Measurements from ENCODE around the gene MVB12B. TPM values are rescaled to one million over a fixed set of nuclear protein-coding genes. Genes with fewer than 3 reads are reported as not detected.

The MVB12B gene
- total RNA-seq, 1 experiment from 2014 or later: 7.2 TPM

GRCh38 chr9:126331964-126332748, 5.5 kb downstream of the MVB12B start:
- Histone ChIP-seq H3K27me3 (ENCODE audit: control insufficient read depth, insufficient read depth, low read length) (peaks cover 5% of the 10 kb centered on the region), H3K36me3 (replicated peaks; ENCODE audit: control insufficient read depth, insufficient read depth, low read length) (no peaks in the 10 kb centered on the region), H3K4me3 (ENCODE audit: insufficient read depth, low read depth, low read length) (no peak overlapping the region)
- DNase-seq: no peak

GRCh38 chr9:126334721-126335621, 8.3 kb downstream of the MVB12B start:
- DNase-seq: no peak
- no peaks in the 10 kb centered on the region for H3K36me3 ChIP-seq (replicated peaks; ENCODE audit: control insufficient read depth, insufficient read depth, low read length)
- H3K27me3 ChIP-seq (ENCODE audit: control insufficient read depth, insufficient read depth, low read length): no peaks in the 10 kb centered on the region
- no peak overlapping the region for H3K4me3 ChIP-seq (ENCODE audit: insufficient read depth, low read depth, low read length)

GRCh38 chr9:126335837-126336735, 9.5 kb downstream of the MVB12B start:
- Histone ChIP-seq H3K27me3 (ENCODE audit: control insufficient read depth, insufficient read depth, low read length) (no peaks in the 10 kb centered on the region), H3K4me3 (ENCODE audit: insufficient read depth, low read depth, low read length) (no peak overlapping the region), H3K36me3 (replicated peaks; ENCODE audit: control insufficient read depth, insufficient read depth, low read length) (no peaks in the 10 kb centered on the region)
- peak; percentile 71 for DNase-seq

GRCh38 chr9:126336736-126337325, 10.2 kb downstream of the MVB12B start:
- H3K36me3 ChIP-seq (replicated peaks; ENCODE audit: control insufficient read depth, insufficient read depth, low read length): no peaks in the 10 kb centered on the region
- H3K4me3 ChIP-seq (ENCODE audit: insufficient read depth, low read depth, low read length): no peak overlapping the region
- H3K27me3 ChIP-seq (ENCODE audit: control insufficient read depth, insufficient read depth, low read length): no peaks in the 10 kb centered on the region
- DNase-seq: no peak

- Histone ChIP-seq H3K27me3 (ENCODE audit: control insufficient read depth, insufficient read depth, low read length) (no peaks in the 10 kb centered on the region), H3K4me3 (ENCODE audit: insufficient read depth, low read depth, low read length) (no peak overlapping the region), H3K36me3 (replicated peaks; ENCODE audit: control insufficient read depth, insufficient read depth, low read length) (no peaks in the 10 kb centered on the region)
- DNase-seq: peak; percentile 64
Measured at GRCh38 chr9:126337729-126338372, 11.2 kb downstream of the MVB12B start.

- H3K27me3 ChIP-seq (ENCODE audit: control insufficient read depth, insufficient read depth, low read length): no peaks in the 10 kb centered on the region
- no peaks in the 10 kb centered on the region for H3K36me3 ChIP-seq (replicated peaks; ENCODE audit: control insufficient read depth, insufficient read depth, low read length)
- no peak overlapping the region for H3K4me3 ChIP-seq (ENCODE audit: insufficient read depth, low read depth, low read length)
- no peak for DNase-seq
Measured at GRCh38 chr9:126338945-126339344, 12.3 kb downstream of the MVB12B start.

GRCh38 chr9:126341426-126341825, 14.8 kb downstream of the MVB12B start:
- Histone ChIP-seq H3K4me3 (ENCODE audit: insufficient read depth, low read depth, low read length) (no peak overlapping the region), H3K36me3 (replicated peaks; ENCODE audit: control insufficient read depth, insufficient read depth, low read length) (no peaks in the 10 kb centered on the region), H3K27me3 (ENCODE audit: control insufficient read depth, insufficient read depth, low read length) (no peaks in the 10 kb centered on the region)
- DNase-seq: no peak

- no peak for DNase-seq
- H3K4me3 ChIP-seq (ENCODE audit: insufficient read depth, low read depth, low read length): no peak overlapping the region
- H3K36me3 ChIP-seq (replicated peaks; ENCODE audit: control insufficient read depth, insufficient read depth, low read length): no peaks in the 10 kb centered on the region
- no peaks in the 10 kb centered on the region for H3K27me3 ChIP-seq (ENCODE audit: control insufficient read depth, insufficient read depth, low read length)
Measured at GRCh38 chr9:126341902-126342301, 15.3 kb downstream of the MVB12B start.

GRCh38 chr9:126342621-126343031, 16.0 kb downstream of the MVB12B start:
- Histone ChIP-seq H3K4me3 (ENCODE audit: insufficient read depth, low read depth, low read length) (no peak overlapping the region), H3K36me3 (replicated peaks; ENCODE audit: control insufficient read depth, insufficient read depth, low read length) (no peaks in the 10 kb centered on the region), H3K27me3 (ENCODE audit: control insufficient read depth, insufficient read depth, low read length) (no peaks in the 10 kb centered on the region)
- no peak for DNase-seq

- H3K27me3 ChIP-seq (ENCODE audit: control insufficient read depth, insufficient read depth, low read length): no peaks in the 10 kb centered on the region
- no peak for DNase-seq
- H3K36me3 ChIP-seq (replicated peaks; ENCODE audit: control insufficient read depth, insufficient read depth, low read length): no peaks in the 10 kb centered on the region
- H3K4me3 ChIP-seq (ENCODE audit: insufficient read depth, low read depth, low read length): no peak overlapping the region
Measured at GRCh38 chr9:126343271-126343700, 16.7 kb downstream of the MVB12B start.

GRCh38 chr9:126346031-126346430, 19.4 kb downstream of the MVB12B start:
- Histone ChIP-seq H3K4me3 (ENCODE audit: insufficient read depth, low read depth, low read length) (no peak overlapping the region), H3K27me3 (ENCODE audit: control insufficient read depth, insufficient read depth, low read length) (no peaks in the 10 kb centered on the region), H3K36me3 (replicated peaks; ENCODE audit: control insufficient read depth, insufficient read depth, low read length) (no peaks in the 10 kb centered on the region)
- DNase-seq: no peak

- Histone ChIP-seq H3K27me3 (ENCODE audit: control insufficient read depth, insufficient read depth, low read length) (no peaks in the 10 kb centered on the region), H3K4me3 (ENCODE audit: insufficient read depth, low read depth, low read length) (no peak overlapping the region), H3K36me3 (replicated peaks; ENCODE audit: control insufficient read depth, insufficient read depth, low read length) (no peaks in the 10 kb centered on the region)
- DNase-seq: no peak
Measured at GRCh38 chr9:126347093-126347492, 20.5 kb downstream of the MVB12B start.

GRCh38 chr9:126347911-126348760, 21.5 kb downstream of the MVB12B start:
- no peak overlapping the region for H3K4me3 ChIP-seq (ENCODE audit: insufficient read depth, low read depth, low read length)
- H3K36me3 ChIP-seq (replicated peaks; ENCODE audit: control insufficient read depth, insufficient read depth, low read length): no peaks in the 10 kb centered on the region
- no peaks in the 10 kb centered on the region for H3K27me3 ChIP-seq (ENCODE audit: control insufficient read depth, insufficient read depth, low read length)
- peak; percentile 66 for DNase-seq
